Measurements from ENCODE around the gene PREX1.

Gene PREX1

GRCh38 chr20:48719598-48720255, 108.1 kb downstream of the PREX1 start:
- DNase-seq (ENCODE audit: low read depth in 2 of 2) = no peak

- peak in 1 of 2 donors; percentile 57 for DNase-seq (ENCODE audit: low read depth in 2 of 2)
Observed at GRCh38 chr20:48718786-48719578, 108.8 kb downstream of the PREX1 start.

- no peak for DNase-seq (ENCODE audit: low read depth in 2 of 2)
Observed at GRCh38 chr20:48717680-48718223, 110.0 kb downstream of the PREX1 start.

GRCh38 chr20:48717095-48717672, 110.6 kb downstream of the PREX1 start:
- no peak for DNase-seq (ENCODE audit: low read depth in 2 of 2)

GRCh38 chr20:48716541-48716940, 111.3 kb downstream of the PREX1 start:
- DNase-seq (ENCODE audit: low read depth in 2 of 2) = no peak

GRCh38 chr20:48716086-48716485, 111.7 kb downstream of the PREX1 start:
- peak; percentile 52 to 59 for DNase-seq (ENCODE audit: low read depth in 2 of 2)

- DNase-seq (ENCODE audit: low read depth in 2 of 2) = no peak
Observed at GRCh38 chr20:48714764-48715163, 113.0 kb downstream of the PREX1 start.

GRCh38 chr20:48711696-48712464, 115.9 kb downstream of the PREX1 start:
- DNase-seq (ENCODE audit: low read depth in 2 of 2) = no peak

- DNase-seq (ENCODE audit: low read depth in 2 of 2) = no peak
Observed at GRCh38 chr20:48711044-48711428, 116.8 kb downstream of the PREX1 start.

GRCh38 chr20:48710341-48711043, 117.3 kb downstream of the PREX1 start:
- DNase-seq (ENCODE audit: low read depth in 2 of 2) = no peak

- no peak for DNase-seq (ENCODE audit: low read depth in 2 of 2)
Observed at GRCh38 chr20:48709744-48710143, 118.1 kb downstream of the PREX1 start.

GRCh38 chr20:48709058-48709691, 118.6 kb downstream of the PREX1 start:
- DNase-seq (ENCODE audit: low read depth in 2 of 2) = no peak

GRCh38 chr20:48708630-48709029, 119.2 kb downstream of the PREX1 start:
- no peak for DNase-seq (ENCODE audit: low read depth in 2 of 2)

GRCh38 chr20:48708116-48708515, 119.7 kb downstream of the PREX1 start:
- no peak for DNase-seq (ENCODE audit: low read depth in 2 of 2)

GRCh38 chr20:48706710-48707365, 121.0 kb downstream of the PREX1 start:
- DNase-seq (ENCODE audit: low read depth in 2 of 2) = no peak

GRCh38 chr20:48706116-48706656, 121.6 kb downstream of the PREX1 start:
- DNase-seq (ENCODE audit: low read depth in 2 of 2) = no peak

GRCh38 chr20:48705240-48706115, 122.3 kb downstream of the PREX1 start:
- DNase-seq (ENCODE audit: low read depth in 2 of 2) = no peak

- DNase-seq (ENCODE audit: low read depth in 2 of 2) = no peak
Observed at GRCh38 chr20:48704761-48705160, 123.0 kb downstream of the PREX1 start.

Measured in stimulated activated CD8-positive, alpha-beta memory T cell treated with anti-CD3 and anti-CD28 coated beads, Interleukin-7, amount 100 ng/mL, for 4 hours (primary cell).